ENCODE results near the gene ING3. TPM values are rescaled to one million over a fixed set of nuclear protein-coding genes. Genes with fewer than 3 reads are reported as not detected.

ING3 gene
- polyA plus RNA-seq, 1 donor (not counting 4 experiments of a cell fraction or from before 2014, with no cell fraction given) = 9.0 TPM

- Histone ChIP-seq H3K79me2 (ENCODE audit: control insufficient read depth, insufficient read depth, low read length) (no peaks in the 10 kb centered on the region), H3K36me3 (ENCODE audit: control insufficient read depth in 2 of 2, extremely low read depth in 1 of 2, insufficient read depth in 2 of 2, low read length in 2 of 2) (no peaks in the 10 kb centered on the region), H3K9ac (ENCODE audit: control insufficient read depth, extremely low read depth, insufficient read depth, low read length) (no peak overlapping the region), H3K4me3 (ENCODE audit: control insufficient read depth in 2 of 3, extremely low read depth in 1 of 3, insufficient read depth in 2 of 3, low read depth in 1 of 3, low read length in 3 of 3) (peak overlapping the region; percentile 18 to 71 (median 54)), H3K9me3 (ENCODE audit: control insufficient read depth, low read depth, low read length) (no peaks in the 10 kb centered on the region), H3K4me2 (ENCODE audit: control insufficient read depth, extremely low read depth, insufficient read depth, low read depth, low read length) (peak overlapping the region; percentile 92), H3K27me3 (ENCODE audit: control insufficient read depth, extremely low read depth, insufficient read depth, low read length) (no peaks in the 10 kb centered on the region), H2AFZ (ENCODE audit: control insufficient read depth, low read length) (peak overlapping the region; percentile 55), H4K20me1 (ENCODE audit: control insufficient read depth, extremely low read depth, insufficient read depth, low read length) (no peaks in the 10 kb centered on the region), H3K27ac (ENCODE audit: control insufficient read depth, insufficient read depth, low read length) (no peak overlapping the region), H3K9me1 (ENCODE audit: control insufficient read depth, extremely low read depth, insufficient read depth, low read length) (no peaks in the 10 kb centered on the region), H3K4me1 (ENCODE audit: control insufficient read depth, extremely low read depth, insufficient read depth, low read length) (peaks cover 11% of the 10 kb centered on the region)
- no peak for TF ChIP-seq EZH2 (IDR thresholded peaks at IDR 0.05; ENCODE audit: low read length)
- TF ChIP-seq CTCF (optimal IDR thresholded peaks at IDR 0.05 in 1 of 3, IDR thresholded peaks at IDR 0.05 in 1 of 3, conservative IDR thresholded peaks at IDR 0.05 in 1 of 3; ENCODE audit: extremely low read depth in 1 of 3, insufficient read depth in 2 of 3, low read length in 3 of 3) = peak; percentile 83 to 95 (median 93)
- DNase-seq (ENCODE audit: low read depth, low spot score) (peak; percentile 78), FAIRE-seq (peak; percentile 91)
- dilution Hi-C loops (cut with MboI; ENCODE audit: extremely low pct_ligation_motif_present, low sequenced_read_pairs) = no loop called here
These were observed 37.4 kb downstream of the ING3 start for GRCh38 chr7:120987683-120988590.

GRCh38 chr7:120988591-120989256 is 38.1 kb downstream of the ING3 start, which contains the start of gene CPED1:
CPED1 (plus strand) TSS chr7:120988711; CDS start chr7:120989622, 911 bp downstream.
- Histone ChIP-seq H3K4me3 (ENCODE audit: control insufficient read depth in 2 of 3, extremely low read depth in 1 of 3, insufficient read depth in 2 of 3, low read depth in 1 of 3, low read length in 3 of 3) (peak within 1 kb of the TSS; percentile 18 to 71 (median 54)), H3K9me1 (ENCODE audit: control insufficient read depth, extremely low read depth, insufficient read depth, low read length) (no peaks in the 10 kb centered on the region), H4K20me1 (ENCODE audit: control insufficient read depth, extremely low read depth, insufficient read depth, low read length) (no peaks in the 10 kb centered on the region), H3K79me2 (ENCODE audit: control insufficient read depth, insufficient read depth, low read length) (no peaks in the 10 kb centered on the region), H3K36me3 (ENCODE audit: control insufficient read depth in 2 of 2, extremely low read depth in 1 of 2, insufficient read depth in 2 of 2, low read length in 2 of 2) (no peaks in the 10 kb centered on the region), H2AFZ (ENCODE audit: control insufficient read depth, low read length) (peak within 1 kb of the TSS; percentile 55), H3K27me3 (ENCODE audit: control insufficient read depth, extremely low read depth, insufficient read depth, low read length) (no peaks in the 10 kb centered on the region), H3K9me3 (ENCODE audit: control insufficient read depth, low read depth, low read length) (no peaks in the 10 kb centered on the region), H3K4me1 (ENCODE audit: control insufficient read depth, extremely low read depth, insufficient read depth, low read length) (peaks cover 11% of the 10 kb centered on the region), H3K4me2 (ENCODE audit: control insufficient read depth, extremely low read depth, insufficient read depth, low read depth, low read length) (peak within 1 kb of the TSS; percentile 92), H3K9ac (ENCODE audit: control insufficient read depth, extremely low read depth, insufficient read depth, low read length) (no peak within 1 kb of the TSS), H3K27ac (ENCODE audit: control insufficient read depth, insufficient read depth, low read length) (no peak within 1 kb of the TSS)
- dilution Hi-C loops (cut with MboI; ENCODE audit: extremely low pct_ligation_motif_present, low sequenced_read_pairs) = no loop called here
- FAIRE-seq = peak; percentile 34
- DNase-seq (ENCODE audit: low read depth, low spot score) = no peak
- no peak for TF ChIP-seq CTCF (optimal IDR thresholded peaks at IDR 0.05 in 1 of 3, IDR thresholded peaks at IDR 0.05 in 1 of 3, conservative IDR thresholded peaks at IDR 0.05 in 1 of 3; ENCODE audit: extremely low read depth in 1 of 3, insufficient read depth in 2 of 3, low read length in 3 of 3)
- no peak for TF ChIP-seq EZH2 (IDR thresholded peaks at IDR 0.05; ENCODE audit: low read length)

Measured in keratinocyte (primary cell).